NCI-H524 treated with DMSO at 0.1 percent for 48 hours (cell line): ENCODE results near the gene MALL.
"Not testable (repeated sequence)": the region's sequence is repeated elsewhere in the genome, so short reads cannot be mapped to it uniquely, and the experiment has no call there.

Source experiments
- DNase-seq: peaks from one replicate; lab custom pipeline; 2025; lab: John Stamatoyannopoulos, UW

The MALL gene

DNA sequence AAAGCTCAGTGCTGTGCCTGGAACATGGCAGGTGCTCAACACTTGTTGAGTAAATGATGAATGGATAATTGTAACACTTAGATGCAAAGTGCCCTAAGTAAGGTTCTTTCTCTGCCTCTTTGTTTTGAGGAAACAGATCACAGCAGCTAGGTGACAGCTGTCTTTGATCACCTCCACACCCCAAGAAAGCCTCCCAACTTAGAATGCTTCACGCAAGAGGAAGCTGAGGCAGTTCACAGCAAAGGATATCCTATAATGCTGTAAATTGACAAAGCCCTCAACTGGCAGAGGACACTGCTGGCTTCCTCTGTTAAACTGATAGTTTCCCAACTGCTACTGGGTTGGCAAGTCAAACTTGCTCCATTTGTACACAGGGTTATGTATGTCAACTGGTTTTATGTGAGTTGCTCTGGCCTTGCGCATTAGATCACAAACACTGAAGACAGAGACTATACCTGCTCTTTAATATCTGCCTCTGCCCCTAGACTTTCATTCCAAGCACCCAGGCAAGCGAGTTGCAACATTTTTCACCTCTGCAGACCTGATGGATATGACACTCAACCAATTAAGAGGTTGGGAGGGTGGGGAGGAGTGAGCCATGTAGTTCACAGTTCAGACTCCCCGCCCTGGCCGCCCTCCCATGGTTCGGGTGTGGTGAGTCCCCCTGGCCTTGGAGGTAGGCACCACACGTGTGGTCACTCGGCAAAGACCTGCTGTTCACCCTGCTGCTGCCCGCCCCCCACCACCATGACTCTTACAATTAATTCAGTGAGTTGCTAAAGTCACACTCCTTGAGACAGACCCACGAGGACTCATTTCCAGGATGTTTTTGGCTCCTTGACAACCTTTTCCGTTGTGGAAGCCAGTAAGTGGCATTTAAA, 4.8 kb upstream of the MALL start:
- DNase-seq = no peak

GRCh38 chr2:110116033-110116710, 550 bp upstream of the MALL start:
- no peak for DNase-seq

GRCh38 chr2:110114831-110115255, 779 bp downstream of the MALL start:
- DNase-seq = no peak

DNA sequence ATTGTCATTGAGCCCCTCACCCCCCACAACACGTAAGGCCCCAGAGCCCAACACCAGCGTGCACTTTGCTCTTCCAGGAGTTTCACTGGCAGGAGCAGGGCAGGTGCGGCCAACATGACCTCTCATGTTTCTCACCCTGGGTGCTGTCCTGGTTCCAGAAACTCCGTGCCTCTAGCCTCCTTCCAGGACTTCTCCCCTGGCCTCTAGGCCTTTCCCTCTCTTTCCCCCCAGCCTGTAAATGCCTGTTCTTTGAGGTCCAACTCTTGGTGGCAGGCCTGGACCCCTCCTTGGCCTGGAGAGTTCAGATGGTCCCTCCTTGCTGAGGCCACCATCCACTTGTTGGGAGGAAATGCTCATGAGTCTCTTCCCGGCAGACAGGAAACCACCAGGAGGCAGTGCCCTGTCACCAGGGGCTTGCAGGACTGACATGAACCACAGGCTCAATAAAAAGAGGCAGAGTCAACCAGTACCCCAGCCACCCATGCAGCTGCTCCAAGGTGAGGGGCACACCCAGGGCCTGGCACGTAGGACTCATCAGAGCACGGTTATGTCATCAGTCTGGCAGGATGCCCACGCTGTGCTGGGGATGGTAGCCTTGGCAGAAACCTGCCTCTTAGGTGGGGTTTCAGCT, 1.5 kb downstream of the MALL start:
- no peak for DNase-seq

- DNase-seq = not testable (repeated sequence)
Observed at GRCh38 chr2:110108291-110108690, 7.3 kb downstream of the MALL start.

- DNase-seq = no peak
Observed at GRCh38 chr2:110107092-110108079, 8.2 kb downstream of the MALL start.

DNA sequence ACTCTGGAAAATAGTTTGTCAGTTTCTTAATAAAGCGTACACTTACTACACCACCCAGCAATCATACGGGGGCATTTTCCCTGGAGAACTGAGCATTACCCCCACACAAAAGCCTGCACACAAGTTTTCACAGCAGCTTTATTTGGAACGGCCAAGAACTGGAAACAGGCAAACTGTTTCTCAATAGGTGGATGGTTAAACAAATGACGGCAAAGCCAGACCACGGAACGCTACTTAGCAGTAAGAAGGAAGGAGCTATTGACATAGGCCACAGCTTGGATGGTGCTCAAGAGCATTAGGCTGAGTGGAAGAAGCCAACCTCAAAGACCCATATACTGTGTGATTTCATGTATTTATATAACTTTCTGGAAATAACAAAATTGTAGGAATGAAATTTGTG, 9.0 kb downstream of the MALL start:
- DNase-seq = no peak

DNA sequence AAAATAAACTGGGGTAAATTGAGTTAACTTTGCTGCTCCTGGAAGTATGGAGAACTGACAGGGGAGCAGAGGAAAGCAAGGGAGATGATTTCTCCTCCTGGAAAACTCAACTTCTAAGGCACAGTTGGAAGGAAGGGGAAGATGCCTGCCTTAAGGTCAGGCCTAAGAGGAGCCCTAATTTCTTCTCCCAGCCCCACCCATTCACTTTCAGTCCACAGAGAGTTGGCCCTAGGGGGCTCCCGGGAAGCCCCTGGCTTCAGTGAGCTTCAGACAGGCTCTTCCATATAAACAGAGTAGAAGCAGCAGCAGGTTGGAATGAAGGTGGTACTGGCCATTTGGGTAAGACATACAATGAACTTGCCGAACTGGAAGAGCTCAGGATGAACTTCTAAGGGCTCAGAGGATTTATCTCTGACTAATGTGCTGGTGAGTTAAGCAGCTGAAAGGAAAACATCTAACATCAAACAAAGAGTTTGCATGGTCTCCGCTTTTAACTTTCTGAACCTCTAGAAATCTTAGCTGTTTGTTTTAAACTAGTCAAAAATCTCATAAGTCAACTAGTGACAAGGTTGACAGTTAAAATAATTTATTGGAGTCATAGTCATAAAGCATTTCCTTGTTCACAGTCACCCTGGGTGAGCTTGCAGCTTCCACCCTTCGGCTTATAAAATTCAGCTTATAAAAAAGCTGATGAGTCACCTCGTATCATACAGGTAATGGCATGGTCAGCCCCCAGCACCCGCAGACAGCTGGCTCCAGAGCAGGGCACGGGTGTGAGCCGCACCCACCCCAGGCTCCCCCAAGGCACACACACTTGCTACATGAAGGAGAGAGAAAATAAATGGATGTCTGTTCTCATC, 9.8 kb downstream of the MALL start:
- DNase-seq = no peak

- DNase-seq = no peak
Observed at GRCh38 chr2:110105183-110105582, 10.4 kb downstream of the MALL start.

GRCh38 chr2:110104025-110104771, 11.4 kb downstream of the MALL start:
- no peak for DNase-seq

GRCh38 chr2:110103061-110103961, 12.3 kb downstream of the MALL start:
- DNase-seq = no peak

DNA sequence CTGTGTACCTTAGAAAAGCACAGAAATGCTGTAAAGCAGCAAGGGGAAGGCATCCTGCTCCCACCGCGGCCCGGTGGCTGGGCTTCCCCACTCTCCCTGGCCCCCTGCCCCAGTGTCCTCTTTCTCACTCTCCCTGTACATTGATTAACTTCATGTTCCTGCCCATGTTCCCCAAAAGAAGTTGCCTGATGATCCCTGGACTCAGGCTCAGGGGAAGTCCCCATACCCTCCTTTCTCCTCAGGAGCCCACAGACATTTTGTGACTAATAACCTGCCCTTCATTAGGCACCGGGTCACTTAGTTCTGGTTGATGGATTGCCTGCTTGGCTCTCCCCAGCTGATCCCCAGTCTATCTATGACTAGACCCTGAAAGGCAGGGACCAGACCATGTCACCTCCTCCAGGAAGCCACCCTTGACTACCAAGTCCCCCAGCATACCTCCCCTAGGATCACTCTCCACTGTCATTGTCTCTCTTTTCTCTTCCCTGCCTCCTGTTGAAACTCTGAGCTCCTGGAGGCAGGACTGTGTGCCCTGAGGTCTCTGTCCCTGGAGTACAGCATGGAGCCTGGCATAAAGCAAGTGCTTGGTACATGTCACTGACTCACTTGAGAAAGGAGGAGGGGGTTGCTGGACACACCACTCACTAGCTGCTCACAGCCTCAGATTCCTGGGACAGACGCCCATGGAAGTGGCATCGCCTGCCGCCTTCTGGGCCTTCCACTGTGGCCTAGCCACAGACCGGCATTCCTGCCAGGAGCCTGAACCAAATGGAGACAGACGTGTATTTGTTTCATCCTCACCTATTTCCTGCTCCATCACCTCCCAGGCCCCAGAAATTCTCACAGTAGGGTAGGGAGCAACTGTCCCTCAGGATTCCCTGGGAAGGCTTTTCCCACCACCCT, 13.5 kb downstream of the MALL start:
- no peak for DNase-seq

DNA sequence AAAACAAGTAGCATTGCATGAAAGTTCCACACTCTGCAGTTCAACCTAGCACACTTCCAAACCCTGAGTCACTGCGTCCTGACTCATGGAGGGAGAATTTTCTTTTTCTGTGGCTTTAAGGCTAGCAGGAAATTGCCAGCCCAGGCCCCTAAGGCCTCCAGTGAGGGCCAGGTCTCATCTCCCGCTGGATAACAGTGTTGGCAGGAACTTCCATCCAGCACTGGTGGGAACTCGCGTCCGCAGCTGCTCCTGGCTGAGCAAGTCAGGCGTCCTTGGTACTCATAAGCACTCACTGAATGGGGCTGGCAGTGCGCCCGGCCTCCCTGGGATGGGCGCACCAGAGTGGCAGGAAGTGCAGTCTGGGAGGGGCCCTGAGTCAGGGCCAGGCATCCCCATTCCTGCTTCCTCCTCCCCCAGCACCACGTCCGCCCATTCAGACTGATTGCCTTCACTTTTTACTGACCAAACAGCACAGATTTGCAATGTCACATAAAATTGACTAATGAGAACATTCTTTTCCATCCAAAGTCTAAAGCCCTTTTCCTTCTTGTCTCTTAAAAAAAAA, 14.3 kb downstream of the MALL start:
- no peak for DNase-seq

DNA sequence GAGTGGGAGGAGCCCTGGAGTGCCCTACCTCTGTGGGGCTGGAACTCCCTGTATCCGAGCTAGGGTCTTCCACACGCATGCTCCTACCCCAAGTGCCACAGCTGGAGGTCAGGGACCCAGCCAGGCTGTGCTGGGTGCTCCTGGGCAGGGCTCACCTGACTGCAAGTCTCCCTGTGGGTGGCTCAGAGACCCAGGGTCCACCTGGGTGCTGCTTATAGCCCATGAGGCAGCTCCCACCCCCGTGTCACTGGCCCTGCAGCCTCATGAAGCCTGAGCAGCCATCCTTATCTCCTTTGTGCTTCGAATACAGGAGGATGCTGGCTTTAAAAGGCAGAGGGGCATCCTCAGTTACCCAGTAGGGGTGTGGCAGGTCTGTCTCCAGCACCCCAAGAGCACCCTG, 14.7 kb downstream of the MALL start:
- not testable (repeated sequence) for DNase-seq

DNA sequence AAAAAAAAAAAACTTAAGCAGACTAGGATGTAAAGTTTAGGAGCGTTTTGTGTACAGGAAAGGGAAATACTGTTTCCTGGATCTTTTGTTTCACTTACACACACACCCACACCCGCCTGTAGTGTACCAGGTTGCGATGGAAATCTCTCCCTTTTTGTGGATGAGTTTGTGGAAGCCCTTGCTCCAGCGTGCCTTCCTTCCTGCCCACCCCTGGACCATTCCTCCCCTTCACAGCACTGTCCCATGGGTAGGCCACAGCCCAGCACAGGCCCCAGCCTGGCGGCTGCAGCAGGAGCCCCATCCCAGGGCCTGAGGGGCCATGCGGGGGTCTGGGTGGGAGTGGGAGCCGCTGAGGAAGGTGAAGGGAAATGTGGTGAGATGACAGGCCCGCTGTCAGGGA, 15.1 kb downstream of the MALL start:
- DNase-seq = no peak

DNA sequence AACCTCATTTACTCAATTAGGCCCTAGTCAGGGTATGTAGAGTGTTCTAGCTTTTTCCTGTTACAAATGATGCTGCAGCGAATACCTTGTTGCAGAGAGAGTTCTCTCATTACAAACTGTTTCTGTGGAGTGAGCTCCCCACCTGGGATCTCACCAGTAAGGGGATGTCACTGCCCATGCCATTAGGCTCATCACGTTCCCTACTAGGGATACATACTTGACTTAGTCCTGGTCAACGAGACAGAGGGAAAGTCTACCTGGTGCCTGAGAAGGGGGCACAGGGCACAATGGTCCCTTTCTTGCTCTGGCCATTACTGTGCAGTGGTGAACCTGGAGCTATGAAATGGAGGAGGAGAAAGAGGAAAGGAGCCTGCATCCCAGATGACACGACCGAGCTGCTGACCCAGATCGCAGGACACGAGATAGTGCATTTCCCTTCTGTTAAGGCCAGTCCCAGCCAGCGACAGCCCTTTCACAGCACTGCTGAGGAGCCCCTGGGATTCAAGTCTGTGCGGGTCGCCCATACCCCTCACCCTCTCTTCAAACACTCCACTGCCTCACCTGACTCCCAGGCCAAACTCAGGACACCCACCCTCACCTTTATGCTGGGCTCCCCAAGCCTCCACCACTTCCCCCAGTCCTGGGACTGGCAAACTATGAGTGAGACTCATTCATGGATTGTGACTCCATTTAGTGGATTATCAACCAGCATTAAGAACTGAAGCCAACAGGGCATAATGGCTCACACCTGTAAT, 16.0 kb downstream of the MALL start:
- DNase-seq = no peak

- no peak for DNase-seq
Observed at GRCh38 chr2:110099038-110099425, 16.6 kb downstream of the MALL start.
